Ramos (cell line): ENCODE data around the gene BCAS1.

ENCODE experiments used
- in situ Hi-C: fragments of 300-500 bp; cut with MboI; formaldehyde crosslinking; loops from one replicate; pipeline ENCODE4 v1.14.3; 2022; ENCODE audit warnings: low sequenced_read_pairs; ENCODE audit not compliant: unreplicated experiment

BCAS1 gene

DNA sequence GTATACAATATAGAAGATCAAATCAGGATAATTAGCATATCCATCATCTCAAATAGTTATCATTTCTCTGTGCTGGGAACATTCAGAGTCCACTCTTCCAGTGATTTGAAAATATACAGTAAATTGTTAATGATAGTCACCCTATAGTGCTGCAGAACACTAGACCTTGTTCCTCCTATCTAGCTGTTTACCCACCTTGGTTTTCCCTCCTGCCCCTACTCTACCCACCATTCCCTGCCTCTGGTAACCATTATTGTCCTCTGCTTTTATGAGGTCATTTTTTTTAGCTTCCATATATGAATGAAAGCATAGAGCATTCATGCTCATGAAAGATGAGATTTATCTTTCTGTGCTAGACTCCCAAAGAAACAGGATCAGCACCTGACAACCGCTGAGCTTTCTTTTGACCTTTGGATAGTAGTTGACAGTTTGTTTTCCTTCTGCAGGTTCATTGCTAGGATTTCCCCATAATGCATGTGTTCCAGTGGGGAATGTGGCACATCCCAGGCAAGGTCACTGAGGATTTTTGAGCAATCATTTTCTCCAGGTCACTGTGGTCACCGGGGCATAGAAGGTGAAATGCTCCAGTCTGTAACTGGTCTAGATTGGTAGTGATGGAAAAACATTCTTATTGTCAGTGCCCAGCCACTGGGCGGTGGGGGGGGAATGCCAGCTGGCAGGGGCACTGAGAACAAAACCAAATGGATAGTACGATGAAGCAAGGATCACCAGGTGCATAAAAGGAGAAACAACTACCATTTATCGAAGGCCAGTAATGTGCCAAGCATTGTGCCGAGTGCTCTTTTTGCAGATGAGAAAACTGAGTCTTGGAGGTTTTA, 33.6 kb upstream of the BCAS1 start:
- in situ Hi-C loops: loop anchor here (10.0 kb wide), 1 partner anchor 541 kb away; no protein-coding TSS in a partner anchor

DNA sequence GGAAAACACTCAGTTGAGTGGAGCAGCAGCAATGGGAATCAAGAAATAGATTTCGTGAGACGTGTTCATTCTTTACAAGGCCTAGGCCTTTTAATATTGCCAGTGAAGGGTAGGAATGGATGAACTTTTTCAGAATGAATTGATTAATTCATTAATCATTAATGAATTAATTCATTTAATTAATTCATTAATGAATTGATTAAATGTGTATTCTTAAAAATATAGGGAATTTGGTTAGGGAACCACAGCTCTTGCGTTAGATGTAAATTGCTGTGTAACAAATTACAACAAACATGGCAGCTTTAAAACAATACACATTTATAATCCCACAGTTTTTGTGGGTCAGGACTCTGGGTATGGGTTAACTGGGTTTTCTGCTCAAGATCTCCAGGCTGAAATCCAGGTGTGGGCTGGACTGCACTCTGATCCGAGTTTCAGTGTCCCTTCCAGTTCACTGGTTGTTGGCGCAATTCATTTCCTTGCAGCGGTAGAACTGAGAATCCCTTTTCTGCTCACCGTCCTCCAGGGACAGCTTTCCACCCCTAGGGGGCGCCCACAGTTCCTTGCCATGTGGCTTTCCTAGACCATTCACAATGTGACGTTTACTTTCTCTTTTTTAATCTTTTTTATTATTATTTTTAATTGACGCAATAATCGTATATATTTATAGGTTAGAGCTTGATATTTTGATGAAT, 32.8 kb upstream of the BCAS1 start:
- in situ Hi-C loops: loop anchor here (10.0 kb wide), 1 partner anchor 542 kb away; no protein-coding TSS in a partner anchor

DNA sequence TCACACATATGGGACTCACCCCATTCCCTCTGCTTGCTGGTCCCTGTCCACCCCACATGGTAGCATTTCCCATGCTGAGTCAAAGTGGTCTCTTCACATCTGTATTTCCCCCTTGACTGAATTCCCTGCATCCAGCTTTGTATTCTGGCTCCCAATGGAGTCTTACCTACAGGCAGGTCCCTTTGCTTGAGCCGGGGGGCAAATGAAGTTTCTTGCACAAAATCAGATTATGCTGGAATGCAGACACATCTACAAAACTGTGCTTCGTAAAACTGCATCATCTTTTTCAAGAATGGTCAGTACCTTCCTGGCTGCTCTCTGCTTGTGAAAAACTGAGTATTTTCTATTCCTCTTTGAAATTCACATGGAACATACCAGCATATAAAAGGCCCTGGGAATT, 32.1 kb upstream of the BCAS1 start:
- in situ Hi-C loops: loop anchor here (10.0 kb wide), 1 partner anchor 542 kb away; no protein-coding TSS in a partner anchor

DNA sequence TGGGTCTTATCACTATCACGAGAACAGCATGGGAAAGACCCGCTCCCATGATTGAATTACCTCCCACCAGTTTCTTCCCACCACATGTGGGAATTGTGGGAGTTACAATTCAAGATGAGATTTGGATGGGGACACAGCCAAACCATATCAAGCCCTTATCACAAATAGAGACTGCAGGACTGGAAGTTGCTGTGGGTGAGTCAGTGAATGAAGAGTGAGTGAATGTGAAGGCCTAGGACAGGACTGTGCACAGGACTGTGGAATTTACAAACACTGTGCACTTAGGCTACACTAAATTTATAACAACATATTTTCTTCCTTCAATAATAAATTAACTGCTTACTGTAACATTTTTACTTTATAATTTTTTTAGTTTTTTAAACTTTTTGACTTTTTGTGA, 30.2 kb upstream of the BCAS1 start:
- in situ Hi-C loops: loop anchor here (10.0 kb wide), 1 partner anchor 544 kb away; no protein-coding TSS in a partner anchor

- in situ Hi-C loops: loop anchor here (10.0 kb wide), 1 partner anchor 545 kb away; no protein-coding TSS in a partner anchor
Observed at GRCh38 chr20:54099894-54100293, 29.5 kb upstream of the BCAS1 start.

GRCh38 chr20:54098047-54098446, 27.7 kb upstream of the BCAS1 start:
- in situ Hi-C loops: no loop called here

DNA sequence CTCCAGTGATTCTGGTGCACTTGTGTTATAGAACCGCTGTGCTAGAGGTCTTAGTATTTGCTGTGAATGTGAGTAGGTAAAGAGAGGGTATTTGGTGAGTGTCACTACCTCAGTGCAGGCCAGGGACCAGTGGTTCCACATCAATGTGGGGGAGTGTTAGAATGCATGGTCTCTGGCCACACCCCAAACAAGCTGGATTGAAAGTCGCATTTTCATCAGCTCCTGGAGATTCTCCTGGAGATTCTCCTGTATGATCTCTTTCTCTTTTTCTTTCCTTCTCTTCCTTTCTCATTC, 26.8 kb upstream of the BCAS1 start:
- in situ Hi-C loops: no loop called here

GRCh38 chr20:54095824-54096223, 25.4 kb upstream of the BCAS1 start:
- in situ Hi-C loops: no loop called here

- in situ Hi-C loops: no loop called here
Observed at GRCh38 chr20:54094268-54094580, 23.8 kb upstream of the BCAS1 start.

- in situ Hi-C loops: no loop called here
Observed at GRCh38 chr20:54093423-54094267, 23.3 kb upstream of the BCAS1 start.

- in situ Hi-C loops: no loop called here
Observed at GRCh38 chr20:54092021-54092420, 21.6 kb upstream of the BCAS1 start.

DNA sequence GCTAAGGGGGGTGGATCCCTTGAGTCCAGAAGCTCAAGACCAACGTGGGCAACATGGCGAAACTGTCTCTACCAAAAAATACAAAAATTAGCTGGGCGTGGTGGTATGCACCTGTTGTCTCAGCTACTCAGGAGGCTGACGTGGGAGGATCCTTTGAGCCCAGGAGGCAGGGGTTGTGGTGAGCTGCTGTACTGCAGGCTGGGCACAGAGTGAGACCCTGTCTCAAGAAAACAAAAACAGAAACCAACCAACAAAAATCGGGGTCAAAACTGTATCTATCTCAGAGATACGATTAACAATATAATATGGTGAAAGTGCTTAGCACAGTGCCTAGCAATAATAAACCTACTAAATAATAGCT, 20.7 kb upstream of the BCAS1 start:
- in situ Hi-C loops: no loop called here

DNA sequence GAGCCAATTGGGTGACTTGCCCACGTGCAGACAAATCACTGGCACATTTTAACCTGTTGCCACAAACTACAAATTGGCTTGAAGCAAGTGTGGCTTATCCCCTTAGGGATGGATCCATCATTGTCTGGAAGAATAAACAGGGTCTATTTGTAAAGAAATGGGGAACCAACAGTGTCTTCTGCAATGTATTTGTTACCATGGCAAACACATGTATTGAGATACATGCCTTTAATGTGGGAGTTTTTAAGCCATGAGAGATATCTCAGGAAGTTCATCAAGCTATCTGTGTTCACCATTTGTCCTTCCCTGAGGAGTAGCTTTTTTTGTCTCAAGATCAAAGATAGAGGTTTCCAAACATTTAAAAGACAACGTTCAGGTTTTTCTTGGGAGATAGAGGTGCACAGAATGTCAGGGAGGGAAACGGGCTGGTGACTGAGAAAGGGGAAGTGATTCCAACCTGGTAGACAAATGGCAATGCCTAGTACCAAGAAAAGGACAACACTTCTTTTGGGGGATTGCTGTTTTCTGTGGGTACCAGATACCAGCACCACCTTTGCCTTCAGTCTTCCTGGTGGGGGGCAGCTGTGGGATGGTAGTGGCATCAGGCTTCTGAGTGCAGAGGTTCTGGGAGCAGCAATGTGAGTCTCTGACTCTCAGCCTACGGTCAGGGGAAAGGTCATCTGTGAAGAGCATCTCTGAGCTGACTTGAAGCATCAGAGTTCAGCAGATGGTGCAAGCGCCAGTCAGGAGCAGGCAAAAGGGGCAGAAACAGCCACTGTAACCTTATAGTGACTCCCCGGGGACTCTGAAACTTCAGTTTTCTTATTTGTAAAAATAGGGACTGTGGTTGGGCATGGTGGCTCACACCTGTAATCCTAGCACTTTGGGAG, 20.1 kb upstream of the BCAS1 start:
- in situ Hi-C loops: no loop called here

DNA sequence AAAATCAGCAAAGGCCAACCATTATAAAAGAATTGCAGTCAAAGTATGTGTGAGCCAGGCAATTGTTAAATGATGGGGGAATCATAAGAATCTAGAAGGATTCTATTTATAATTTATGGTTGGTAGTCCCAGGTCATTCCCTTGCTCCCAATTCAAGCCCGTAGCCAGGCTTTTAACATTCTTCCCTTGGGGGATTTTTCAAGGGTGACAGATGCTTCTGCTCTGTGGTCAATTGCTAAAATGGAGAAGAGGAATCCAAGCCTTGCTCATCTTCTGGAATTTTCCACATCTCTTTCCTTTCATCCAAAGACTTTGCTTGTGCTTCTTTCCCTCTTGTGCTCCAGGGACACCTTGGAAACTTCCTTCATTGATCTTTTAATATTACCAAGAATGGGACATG, 18.0 kb upstream of the BCAS1 start:
- in situ Hi-C loops: no loop called here

DNA sequence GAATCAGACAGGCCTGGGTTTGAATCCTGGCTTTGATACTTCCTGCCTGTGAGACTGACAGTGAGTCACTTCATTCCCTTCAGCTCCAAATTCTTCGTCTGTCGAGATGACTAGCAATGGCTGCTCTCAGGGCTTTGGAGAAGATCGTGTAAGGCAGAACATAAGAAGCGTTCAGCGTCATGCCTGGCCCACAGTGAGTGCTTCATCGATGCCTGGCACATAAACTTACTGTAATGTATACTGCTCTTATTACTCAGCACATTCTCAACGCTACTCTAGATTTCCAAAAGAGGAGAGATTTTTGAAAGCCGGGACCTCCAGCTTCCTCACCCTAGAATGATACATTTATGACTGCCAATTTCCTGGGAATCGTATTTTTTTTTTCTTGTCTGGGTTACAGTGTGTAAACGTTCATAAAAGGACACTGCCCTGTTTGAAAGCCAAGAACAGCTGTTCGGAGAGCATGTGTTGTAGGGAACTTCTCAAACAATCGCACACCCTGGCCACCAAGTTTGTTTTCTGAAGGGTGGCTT, 16.2 kb upstream of the BCAS1 start:
- in situ Hi-C loops: no loop called here

- in situ Hi-C loops: no loop called here
Observed at GRCh38 chr20:54085910-54086309, 15.5 kb upstream of the BCAS1 start.

GRCh38 chr20:54085425-54085824, 15.0 kb upstream of the BCAS1 start:
- in situ Hi-C loops: no loop called here

GRCh38 chr20:54084727-54085388, 14.5 kb upstream of the BCAS1 start:
- in situ Hi-C loops: no loop called here

DNA sequence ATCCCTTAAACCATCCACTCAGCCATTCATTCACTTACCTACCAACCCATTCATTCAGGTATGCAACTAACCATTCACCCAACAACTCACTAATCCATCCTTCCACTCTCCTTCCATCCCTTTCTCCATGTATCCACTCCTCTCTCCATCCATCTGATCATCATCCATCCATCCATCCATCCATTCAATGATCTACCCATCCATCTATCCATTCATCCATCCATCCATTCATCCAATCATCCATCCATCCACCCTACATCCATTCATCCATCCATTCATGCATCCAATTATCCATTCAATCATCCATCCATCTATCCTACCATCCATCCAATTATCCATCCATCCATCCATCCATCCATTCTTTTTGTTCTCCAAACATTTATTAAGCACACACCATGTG, 13.8 kb upstream of the BCAS1 start:
- in situ Hi-C loops: no loop called here
